Measurements from ENCODE around the gene POLR2E. TPM values are rescaled to one million over a fixed set of nuclear protein-coding genes. Genes with fewer than 3 reads are reported as not detected.

Gene POLR2E
- total and polyA plus RNA-seq, 9 of the 15 experiments (the other 6 are each of a cell fraction or from before 2014, with no cell fraction given), result 3.4 to 413 (median 244) TPM

GRCh38 chr19:1045247-1045603, 50.0 kb downstream of the POLR2E start (continued):
- TF ChIP-seq SRF (CRISPR knock-in tag; IDR thresholded peaks at IDR 0.05) (peak in 1 of 2 experiments; percentile 45; a peak in 2 of 4 replicates), RBM25 (IDR thresholded peaks at IDR 0.05; ENCODE audit: low read depth, low read length, severe bottlenecking) (peak; percentile 47), HDGF (IDR thresholded peaks at IDR 0.05) (no peak), ZNF707 (CRISPR knock-in tag; conservative IDR thresholded peaks at IDR 0.05) (no peak), E2F1 (CRISPR knock-in tag; IDR thresholded peaks at IDR 0.05) (no peak), ZNF436 (CRISPR knock-in tag; IDR thresholded peaks at IDR 0.05) (no peak), POLR3A (IDR thresholded peaks at IDR 0.05; ENCODE audit: borderline replicate concordance, extremely low read depth, insufficient read depth, insufficient read length) (no peak), ATF6 (CRISPR knock-in tag; IDR thresholded peaks at IDR 0.05) (no peak), ATF1 (CRISPR knock-in tag; IDR thresholded peaks at IDR 0.05) (no peak), ATF1 (tag; IDR thresholded peaks at IDR 0.05) (no peak), YBX1 (IDR thresholded peaks at IDR 0.05) (no peak), CHD7 (IDR thresholded peaks at IDR 0.05; ENCODE audit: low read depth, low read length) (no peak), PKNOX1 (IDR thresholded peaks at IDR 0.05) (peak; percentile 97), FIP1L1 (IDR thresholded peaks at IDR 0.05; ENCODE audit: low read depth, low read length, poor library complexity, severe bottlenecking) (no peak)

Data from K562 (cell line).